Sciatic nerve (tissue), 2 donors: ENCODE data around the gene HOXA7. TPM values are rescaled to one million over a fixed set of nuclear protein-coding genes. Genes with fewer than 3 reads are reported as not detected.

ENCODE experiments used
- ATAC-seq: fragments of 200-7000 bp; cut with Tn5 transposase; one replicate; pipeline ENCODE4 v1.9.1; 2020; ENCODE audit warnings: mild to moderate bottlenecking, moderate library complexity
- DNase-seq: peaks from one replicate; pipeline ENCODE4 v3.0.0-alpha.2; 2020; ENCODE audit warnings: low spot score
- intact Hi-C: fragments of 100-400 bp; cut with DNase I; formaldehyde crosslinking; loops from one replicate; pipeline ENCODE4 v1.14.2; 2022
- total RNA-seq: library from RNA; stranded (reverse); fragmentation: NEBNext Ultra II Directional; extraction: Animal tissue kit (Norgen Biotek cat#: 25700); gene quantifications from one replicate; pipeline ENCODE4 v1.2.1, GENCODE V29; 2021
- donor health status: DM: no; HTN: no; CAD: no.
- donor health status: DM: no; HTN: no; CAD: no.

HOXA7 gene
- total RNA-seq, 1 donor from 2014 or later, result 6.2 TPM

DNA sequence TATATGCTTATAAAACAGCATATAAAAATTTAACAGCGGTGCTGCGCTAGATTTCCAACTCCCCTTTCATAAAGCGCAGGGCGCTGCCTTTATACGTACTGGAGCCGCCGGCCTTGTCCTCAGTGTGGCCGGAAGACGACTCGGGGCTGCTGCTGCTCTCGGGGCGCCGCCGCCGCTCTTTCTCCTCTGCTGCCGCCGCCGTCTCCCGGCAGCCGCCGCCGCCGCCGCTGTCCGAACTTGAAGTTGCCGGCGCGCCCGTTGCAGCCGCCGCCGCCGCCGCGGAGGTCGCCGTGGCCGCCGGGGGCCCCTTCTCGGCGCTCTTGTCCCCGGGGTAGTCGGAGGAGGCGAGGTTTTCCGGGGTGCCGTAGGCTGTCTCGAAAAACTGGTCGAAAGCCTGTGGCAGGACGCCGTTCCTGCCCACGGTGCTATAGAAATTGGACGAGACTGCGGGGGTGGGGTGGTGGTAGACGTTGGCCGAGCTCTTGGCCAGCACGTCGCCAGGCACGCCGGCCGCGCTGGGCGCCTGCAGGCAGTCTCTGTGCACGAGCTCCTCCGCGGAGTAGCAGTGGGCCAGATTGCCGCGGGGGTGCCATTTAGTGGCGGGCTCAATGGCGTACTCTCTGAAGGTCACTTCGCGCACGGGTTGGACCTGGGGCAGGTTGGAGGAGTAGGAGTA lies 28.0 kb upstream of the HOXA7 start:
- intact Hi-C loops, result no loop called here
- DNase-seq (peak; percentile 71), ATAC-seq (peak; percentile 6)

DNA sequence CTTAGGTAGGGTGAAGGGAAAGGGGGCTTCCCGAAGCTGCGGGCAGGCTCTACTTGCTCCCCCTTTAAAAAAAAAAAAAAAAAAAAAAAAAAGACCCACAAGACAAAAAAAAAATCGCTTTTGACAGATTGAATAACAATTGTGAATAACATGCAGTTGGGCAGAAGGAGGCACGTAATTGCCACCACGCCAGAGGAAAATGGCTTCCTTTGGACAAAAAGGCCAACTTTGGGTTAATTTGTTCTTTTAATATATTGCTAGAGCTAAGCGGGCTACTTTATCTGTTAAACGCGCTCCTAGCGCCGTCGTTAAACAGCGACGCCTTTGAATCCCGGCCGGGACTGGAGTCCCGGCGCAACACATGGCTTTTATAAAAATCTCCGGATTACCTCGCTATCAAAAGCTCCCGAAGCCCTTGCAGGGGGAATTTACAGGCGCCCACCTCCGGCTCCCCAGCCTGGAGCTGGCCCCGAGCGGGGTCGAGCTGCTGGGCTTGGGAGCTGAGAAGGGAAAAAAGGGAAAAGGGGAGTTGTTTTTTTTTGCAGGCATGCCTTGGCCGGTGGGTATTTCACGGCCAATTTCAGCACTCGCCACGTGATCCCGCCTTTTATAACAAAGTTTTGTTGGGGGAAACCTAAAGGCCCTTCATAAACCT lies 27.3 kb upstream of the HOXA7 start:
- DNase-seq (peak; percentile 62), ATAC-seq (no peak)
- intact Hi-C loops, result no loop called here

DNA sequence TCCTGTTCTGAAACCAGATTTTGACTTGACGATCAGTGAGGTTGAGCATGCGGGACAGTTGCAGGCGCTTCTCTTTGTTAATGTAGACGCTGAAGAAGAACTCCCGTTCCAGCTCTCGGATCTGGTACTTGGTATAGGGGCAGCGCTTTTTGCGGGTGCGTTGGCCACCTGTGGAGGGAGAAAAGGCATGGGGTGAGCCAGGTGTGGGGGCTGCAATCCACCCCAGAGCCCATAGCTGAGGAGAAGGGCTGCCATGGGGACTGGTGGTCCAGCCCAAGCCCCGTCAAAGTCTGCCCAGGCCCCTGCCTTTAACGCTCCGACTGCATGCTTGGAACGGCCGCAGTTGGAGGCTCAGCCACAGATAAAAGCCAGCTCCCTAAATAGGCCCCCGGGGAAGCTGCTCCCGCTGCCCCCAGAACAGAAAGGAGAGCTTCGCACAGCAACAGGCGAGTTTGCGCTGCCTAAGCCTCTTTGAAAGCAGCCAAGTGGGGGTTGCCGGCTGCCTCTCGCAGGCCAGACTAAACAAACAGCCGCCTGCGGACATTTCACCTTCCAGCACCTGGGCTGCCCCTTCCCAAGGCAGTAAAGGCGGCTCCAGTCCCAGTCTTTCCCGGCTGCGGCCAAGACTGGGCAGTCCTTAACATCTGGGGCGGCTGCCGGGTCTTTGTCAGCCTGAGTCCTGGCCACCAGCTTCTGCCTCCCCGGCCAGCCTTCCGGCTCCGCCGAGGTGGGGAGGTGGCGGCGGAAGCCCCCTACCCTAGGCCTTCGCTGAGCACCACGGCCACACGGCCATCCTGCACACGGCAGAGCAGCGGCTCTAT lies 26.6 kb upstream of the HOXA7 start:
- no peak for ATAC-seq
- intact Hi-C loops, result no loop called here
- peak; percentile 62 for DNase-seq

DNA sequence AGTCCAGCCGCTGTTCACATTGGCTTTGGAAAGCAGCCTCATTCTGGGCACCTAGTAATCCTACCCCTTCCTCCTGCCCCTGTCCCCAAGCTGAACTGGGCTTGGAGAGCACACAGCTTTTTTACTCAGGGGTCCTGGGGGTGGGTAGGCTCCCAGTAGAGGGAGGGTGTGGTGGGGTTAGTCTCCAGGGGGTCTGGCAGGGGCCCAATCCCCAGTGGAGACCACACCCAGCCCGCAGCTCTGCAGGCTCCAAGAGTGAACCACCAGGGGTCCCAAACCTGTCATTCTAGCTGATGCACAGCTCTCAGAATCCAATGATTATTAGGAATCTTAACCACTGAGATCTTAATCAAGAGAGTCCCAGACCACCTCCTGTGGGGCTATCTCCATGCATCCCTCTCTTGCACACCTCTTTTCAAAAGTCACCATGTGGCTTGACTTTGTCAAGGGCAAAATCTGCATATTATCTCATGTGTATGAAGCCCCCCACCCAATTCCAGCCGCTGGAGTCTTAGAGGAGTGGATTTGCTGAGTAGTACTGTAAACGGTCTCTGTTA lies 25.9 kb upstream of the HOXA7 start:
- ATAC-seq (no peak), DNase-seq (peak; percentile 54)
- intact Hi-C loops, result no loop called here

DNA sequence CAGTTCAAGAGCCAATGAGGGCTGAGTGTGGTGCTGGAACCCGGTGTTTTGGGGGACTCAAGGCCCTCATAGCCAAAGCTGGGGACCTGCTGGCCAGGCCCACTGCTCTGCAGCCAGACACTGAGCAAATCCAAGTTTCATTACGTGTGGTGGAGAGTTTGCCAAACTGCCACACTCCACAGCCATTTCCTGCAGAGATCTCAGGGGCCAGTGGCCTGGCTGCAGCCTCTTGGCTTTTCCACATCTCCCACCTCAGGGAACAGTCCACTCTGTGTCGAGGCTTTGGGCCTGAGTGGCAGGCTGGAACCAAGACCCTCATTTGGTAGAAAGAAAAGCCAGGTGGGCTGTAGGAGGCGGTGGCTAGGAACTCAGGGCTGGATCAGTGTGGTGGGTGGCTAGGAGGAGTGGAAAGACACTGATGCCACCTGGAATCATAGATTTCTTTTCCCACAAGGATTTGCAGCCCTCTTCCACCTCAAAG lies 25.4 kb upstream of the HOXA7 start:
- ATAC-seq (no peak), DNase-seq (peak; percentile 52)
- intact Hi-C loops, result no loop called here

DNA sequence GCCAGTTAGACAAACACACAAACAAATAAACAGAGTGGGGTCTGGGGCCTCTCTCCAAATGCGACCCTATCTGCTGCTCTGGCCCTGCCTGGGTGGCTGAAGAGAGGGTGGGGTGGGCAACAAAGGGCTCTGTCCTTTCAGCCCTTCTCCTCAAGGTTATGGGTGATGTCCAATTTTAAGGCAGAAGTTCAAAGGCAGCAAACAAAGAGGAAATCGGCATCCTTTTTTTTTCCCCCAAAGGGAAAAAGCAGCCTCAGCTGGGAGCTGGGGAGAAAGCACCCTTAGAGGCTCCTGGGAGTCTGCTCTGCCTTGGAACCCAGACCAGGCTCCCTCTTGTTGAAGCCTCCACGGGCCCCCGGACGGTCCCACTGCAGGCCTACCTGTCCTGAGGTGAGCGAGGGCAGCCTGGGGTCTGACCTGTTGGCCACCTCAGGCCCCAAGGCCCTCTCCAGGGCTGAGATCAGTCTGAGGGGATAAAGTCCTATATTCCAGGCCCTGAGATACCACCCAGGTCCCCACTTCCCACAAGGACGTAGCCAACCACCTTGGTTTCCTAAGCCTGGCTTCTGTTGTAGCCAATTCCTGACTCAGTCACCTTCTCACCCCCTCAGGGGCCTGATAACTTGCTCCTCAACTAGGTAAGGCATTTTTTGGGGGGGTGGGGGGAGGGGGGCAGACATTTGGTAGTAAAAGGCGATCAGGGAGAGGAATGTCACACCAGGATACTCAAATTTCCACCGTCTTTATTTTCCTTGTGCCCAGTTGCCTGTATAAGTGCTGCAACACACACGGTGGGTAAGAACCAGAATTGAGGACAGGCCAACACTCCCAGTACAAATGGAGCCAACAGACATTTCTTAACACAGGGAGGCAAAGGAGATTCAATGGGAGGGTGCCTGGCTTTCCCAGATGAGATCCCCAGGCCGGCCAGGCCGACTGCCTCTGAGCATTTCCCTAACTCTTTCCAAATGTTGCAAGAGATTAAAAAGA lies 24.3 kb upstream of the HOXA7 start:
- DNase-seq, result peak; percentile 56
- intact Hi-C loops, result no loop called here
- ATAC-seq, result no peak

DNA sequence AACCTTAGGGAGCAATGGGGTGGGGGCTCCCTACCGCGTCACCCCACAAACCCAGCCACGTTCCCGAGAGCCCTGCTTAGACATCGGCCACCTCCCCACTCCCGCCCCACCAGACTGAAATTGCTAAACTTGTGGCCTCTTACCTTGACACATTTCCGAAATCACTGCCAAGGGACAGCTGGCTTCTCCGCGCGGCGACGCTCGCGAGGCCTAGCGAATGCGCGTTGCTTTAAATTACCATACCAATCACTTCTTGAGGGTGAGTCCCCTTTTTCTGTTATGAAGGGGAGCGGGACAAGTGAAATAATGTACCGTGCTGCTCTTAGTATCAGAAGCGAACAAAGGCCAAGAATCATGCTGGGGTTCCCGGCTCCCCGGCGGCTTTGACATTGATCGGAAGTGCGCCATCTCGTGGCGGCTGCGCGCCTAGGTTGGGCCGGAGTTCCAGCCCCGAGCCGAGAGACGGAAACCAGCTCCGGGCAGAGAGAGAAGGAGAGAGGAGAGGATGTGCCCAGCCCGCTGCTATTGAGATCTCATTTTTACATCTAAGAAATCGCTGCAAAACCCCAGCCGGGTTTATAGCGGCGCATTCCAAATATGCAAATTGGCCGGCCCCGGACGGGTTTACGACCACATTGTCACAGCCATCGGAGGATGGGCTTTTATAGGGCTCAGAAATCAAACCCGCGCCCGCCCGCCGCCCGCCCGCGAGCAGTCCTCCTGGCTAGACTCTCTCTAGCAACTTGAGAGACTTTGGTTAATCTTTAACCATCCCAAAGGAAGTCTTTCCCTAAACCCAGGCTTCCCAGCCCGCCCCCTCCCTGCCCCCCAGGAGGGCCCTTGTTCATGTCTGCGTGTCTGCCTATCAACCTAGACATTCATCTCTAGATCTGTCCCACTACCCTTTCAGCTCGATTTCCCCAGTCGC lies 23.3 kb upstream of the HOXA7 start:
- DNase-seq (peak; percentile 89), ATAC-seq (peak; percentile 80)
- intact Hi-C loops, result no loop called here

DNA sequence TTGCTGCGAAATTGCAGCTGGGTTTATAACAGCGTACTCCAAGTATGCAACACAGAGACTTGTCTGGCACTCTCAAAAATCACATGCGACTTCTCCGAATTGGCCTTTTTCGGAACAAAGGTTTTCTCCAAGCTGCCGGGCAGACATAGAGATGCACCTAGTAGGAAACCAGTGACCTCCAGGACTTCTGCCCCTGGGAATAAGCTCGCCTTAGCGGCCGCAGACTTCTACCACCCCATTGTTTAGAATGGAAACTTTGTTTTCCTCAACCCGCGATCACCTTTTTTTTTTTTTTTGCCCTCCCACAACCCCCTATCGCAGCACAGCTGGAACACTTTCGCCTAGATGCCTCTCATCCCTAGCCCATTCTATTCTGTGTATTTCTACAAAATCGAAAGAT lies 22.6 kb upstream of the HOXA7 start:
- peak; percentile 56 for DNase-seq
- intact Hi-C loops, result no loop called here
- no peak for ATAC-seq

DNA sequence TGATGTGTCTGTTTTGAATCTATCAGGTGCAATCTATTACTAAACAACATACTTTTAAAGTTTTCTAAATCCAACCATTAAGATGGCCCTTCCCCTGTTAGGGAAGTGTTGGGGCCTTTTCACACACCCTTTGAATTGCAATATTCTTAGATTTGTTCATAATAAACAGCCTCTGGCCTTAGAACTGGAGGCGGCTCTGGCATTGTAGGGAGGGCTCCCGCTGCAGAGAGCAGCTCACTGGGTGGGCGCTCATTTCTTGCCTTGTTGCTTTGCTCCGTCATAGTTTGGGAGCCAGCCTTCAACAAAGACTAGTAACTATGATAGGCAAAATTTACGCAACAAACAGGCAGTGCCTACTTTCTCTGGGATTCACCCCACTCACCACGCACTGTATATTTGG lies 21.9 kb upstream of the HOXA7 start:
- intact Hi-C loops, result no loop called here
- peak; percentile 54 for DNase-seq
- peak; percentile 27 for ATAC-seq

DNA sequence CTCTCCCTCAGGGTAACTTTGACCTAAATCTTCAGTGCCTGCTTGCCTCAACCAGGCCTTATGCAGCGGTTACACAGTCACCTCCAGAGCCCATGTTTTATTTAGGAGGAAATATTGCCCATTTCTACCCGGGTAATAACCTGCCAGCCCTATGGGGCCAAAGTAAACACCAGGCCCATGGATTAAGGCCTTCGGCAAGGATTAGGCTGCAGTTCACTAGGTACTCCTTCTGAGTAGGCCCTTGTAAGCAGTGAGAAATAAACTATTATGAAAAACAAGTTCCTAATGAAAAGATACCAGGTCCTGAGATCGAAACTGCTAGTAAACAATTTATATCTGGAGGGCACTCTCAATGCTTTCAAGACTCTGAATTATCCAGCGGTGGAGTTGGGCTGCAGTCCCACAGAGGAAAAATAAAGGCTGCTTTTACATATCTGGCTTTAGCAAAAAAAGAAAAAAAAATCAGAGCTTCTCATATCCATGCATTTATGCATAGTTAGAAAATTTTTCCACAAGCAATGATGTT lies 21.4 kb upstream of the HOXA7 start:
- no peak for DNase-seq
- no peak for ATAC-seq
- intact Hi-C loops, result no loop called here

DNA sequence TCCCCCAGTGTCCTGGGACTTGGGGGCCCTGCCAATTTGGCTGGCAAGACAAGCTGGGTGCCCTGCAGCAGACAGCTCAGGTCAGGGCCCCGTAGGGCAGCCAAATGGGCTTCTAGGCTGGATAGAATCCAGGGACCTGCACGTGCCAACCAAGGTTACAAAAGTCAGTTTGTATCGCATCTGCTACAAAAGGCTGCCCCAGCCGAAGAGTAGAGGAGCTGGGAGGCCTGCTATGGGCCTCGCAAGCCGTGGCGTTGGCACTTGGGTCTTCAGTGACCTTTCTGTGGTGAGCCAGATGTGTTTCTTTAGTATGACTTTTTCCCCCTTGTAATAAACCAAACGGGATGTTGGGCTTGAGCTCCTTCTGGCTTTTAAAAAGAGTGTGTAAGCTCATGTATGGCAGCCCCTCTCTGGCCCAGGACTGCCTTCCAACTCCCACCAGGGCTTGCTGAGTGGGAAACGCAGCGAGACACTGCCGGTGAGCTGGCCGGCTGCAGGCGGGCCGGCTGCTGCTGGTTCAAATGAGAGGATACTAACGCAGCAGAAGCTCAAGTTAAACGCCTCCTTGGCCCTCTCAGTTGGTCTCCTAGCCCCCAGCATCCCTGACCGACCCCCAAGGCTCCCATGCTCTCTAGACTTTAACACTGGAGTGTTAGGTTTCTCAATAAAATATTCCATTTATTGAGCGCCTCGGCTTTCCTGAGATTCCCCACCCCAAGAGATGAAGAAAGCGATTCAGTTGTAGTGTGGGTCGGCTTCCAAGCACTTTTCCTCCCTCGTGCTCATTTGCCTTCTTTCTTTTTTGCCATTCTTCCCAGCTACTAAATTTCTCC lies 20.7 kb upstream of the HOXA7 start:
- DNase-seq (peak; percentile 57), ATAC-seq (no peak)
- intact Hi-C loops, result no loop called here

DNA sequence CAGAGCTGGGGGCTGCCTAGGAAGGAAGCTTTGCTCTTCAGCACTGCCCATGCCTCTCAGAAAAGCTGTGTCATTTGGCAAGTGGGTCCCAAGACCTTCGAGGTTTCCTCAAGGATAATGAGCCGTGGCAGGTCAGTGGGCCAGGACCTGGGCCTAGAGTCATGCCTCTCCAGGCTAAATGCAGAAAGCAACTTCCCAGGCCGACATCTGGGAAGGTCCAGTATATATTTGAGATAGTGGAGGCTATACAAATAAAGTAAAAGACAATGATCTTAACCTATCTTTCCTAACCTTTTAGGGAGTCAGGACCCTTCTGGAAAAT lies 20.0 kb upstream of the HOXA7 start:
- intact Hi-C loops, result no loop called here
- ATAC-seq (no peak), DNase-seq (no peak)

DNA sequence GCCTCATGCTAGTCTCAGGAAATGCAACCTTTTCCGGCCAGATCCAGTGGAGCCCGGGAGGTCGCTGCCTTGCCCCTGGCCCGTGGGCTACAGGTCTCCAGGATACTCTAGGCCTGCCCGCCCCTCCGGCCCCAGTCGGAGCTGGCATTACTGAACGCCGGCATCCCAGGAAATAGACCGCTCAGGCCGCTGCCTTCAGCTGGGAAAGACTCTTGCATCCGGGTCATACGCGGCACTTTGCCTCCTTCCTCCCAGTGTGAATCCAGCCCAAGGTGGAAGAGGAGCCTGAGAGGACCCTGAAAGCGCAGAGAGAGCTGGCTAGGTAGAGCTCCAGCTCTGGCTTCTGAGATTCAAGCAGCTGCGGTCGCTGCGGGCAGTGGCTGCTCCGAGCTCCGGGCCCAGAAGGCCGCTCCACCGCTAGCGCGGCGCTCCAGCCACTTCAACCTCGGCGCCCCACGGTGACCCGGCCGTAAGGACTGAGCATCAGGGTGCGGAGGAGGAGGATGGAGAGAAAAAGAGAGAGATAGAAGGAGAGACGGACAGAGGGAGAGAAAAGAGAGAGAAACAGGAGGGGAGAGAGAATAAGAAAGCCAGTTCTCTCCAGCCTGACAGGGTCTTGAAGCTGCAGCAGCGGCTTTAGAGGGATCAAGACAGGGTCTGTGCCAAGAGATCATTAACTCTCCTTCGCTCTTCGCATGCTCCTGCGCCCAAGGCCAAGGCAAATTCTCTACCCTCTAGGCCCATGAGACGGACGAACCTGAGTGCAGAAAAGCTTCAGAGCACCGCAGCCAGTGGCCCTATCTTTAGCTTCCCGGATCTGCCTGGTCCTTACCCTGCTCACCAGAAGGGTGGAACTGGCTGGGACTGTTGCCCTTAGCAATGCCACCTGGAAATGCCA lies 19.4 kb upstream of the HOXA7 start:
- intact Hi-C loops, result no loop called here

DNA sequence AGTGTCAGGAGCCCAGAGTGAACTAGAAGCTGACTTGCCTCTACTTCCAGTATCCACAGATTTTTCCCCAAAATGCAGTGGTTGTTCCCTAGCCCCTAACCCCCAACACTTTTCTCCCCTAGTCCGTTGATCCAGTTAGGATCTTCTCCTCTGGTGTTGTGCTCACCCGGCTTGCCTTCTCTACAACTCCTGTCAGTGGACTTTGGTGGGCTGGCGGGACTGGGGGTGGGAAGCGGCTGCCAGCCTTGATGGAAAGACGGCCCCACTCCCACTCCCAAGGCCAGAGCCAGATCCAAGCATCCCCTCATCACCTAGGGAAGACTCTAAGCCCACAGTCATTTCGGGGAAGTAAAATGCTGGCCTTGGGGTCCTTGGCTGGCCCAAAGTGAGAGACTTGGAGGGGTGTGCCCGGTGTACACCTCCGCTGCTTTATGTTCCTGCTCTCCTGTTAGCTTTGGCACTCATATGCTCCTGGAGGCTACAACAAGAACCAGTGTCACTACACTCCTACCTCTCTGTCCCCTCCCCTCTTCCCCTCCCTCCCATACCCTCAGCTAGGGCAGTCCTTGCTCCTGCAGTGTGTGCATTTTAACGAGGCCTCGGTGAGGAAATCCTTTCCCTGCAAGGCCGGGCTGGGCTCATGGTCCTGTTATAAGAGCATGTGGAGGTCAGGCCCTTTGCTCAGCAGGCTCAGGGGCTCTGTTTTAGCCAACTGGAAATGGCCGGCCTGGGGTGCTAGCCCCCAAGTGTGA lies 18.6 kb upstream of the HOXA7 start:
- intact Hi-C loops, result no loop called here
- ATAC-seq (peak; percentile 2), DNase-seq (peak; percentile 51)

More for the DNA sequence above, 19.4 kb upstream of the HOXA7 start:
- peak; percentile 64 for DNase-seq
- no peak for ATAC-seq
